HG03442 (cell line): ENCODE measurements around the gene CXCL8.
A peak's percentile ranks its signal among the peaks of the same experiment; 100 is the strongest.

ENCODE experiments used
- ATAC-seq: cut with Tn5 transposase; IDR thresholded peaks from one replicate; pipeline ENCODE4 v1.9.1; 2021; ENCODE audit warnings: mild to moderate bottlenecking, moderate library complexity; ENCODE audit not compliant: unreplicated experiment

CXCL8 gene

DNA sequence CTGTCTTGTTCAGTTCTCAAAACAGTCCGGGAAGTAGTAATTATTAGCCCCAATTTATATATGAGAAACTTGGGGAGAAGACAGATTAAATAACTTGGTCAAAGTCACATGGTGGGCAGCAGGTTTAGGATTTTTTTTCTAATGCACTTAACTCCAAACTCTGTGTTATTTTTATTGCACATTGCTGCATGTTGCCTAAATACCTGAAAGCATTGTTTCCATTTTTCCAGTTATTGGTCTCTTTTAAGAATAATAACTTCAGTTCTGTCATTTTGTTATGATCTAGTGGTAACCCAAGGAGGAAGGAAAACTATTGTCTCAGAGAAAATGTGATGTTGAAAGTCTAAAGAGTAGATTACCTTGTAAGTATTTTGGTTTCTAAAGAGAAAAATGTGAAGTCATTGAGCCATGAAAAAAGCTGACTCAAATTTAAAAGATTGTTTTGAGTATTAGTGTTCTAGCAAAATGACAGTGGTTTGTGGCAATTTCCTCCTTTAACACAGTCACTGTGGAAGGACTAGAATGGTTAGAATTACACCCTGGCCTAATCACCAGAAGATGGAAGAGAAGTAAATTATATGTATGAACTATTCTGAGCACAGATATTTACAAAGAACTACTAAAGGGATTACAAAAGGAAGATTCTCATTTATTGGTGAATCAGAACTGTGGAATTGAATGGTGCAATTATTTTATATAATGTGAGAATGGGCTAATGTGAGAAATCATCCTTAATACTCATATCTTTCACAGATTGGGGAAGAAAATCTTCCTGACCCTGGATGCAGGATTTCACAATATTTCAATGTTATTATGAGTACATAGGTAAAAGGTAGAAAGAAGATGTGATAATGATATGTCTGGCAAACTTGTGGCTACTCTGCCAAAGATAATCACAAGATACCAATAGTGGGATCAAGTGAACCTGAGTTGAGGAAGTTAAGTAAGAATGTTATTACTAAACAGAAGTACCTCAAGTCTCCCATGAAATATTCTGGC lies 21.7 kb upstream of the CXCL8 start:
- ATAC-seq, result peak; percentile 96

DNA sequence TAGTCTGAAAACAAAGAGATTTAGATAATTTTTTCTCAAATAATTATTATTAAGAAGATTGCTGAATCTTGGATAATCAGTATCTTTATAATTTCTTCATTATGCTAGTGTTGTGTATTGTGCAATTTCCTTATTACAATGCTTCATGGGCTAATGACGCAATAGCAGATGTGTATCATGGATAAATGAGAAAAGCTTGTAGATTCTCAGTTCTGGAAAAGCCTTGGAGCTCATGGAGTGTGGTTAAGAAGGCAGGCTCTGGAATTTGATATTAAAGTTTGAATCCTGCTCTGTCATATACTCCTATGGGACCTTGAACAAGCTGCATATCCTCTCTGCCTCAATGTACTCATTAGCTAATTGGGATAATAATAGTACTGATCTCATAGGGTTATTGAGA lies 18.9 kb upstream of the CXCL8 start:
- ATAC-seq, result no peak

DNA sequence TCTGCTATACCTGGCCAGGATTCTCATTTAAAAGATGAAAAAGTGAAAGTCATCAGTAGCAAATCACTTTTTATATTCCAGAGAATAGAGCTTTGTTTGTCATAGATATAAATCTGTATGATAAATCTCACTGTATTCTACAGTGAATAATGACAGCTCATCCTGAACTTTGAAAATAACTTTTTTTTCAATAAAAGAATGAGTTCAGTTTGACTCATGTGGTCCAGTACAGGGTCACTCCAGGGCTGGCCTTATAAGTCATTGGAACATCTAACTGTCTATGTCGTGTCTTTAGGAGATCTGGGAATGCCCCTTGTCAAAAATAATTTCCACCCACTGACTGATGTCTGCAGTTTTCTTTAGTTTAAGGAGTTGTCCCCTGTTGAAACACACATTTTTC lies 18.5 kb upstream of the CXCL8 start:
- ATAC-seq, result no peak

DNA sequence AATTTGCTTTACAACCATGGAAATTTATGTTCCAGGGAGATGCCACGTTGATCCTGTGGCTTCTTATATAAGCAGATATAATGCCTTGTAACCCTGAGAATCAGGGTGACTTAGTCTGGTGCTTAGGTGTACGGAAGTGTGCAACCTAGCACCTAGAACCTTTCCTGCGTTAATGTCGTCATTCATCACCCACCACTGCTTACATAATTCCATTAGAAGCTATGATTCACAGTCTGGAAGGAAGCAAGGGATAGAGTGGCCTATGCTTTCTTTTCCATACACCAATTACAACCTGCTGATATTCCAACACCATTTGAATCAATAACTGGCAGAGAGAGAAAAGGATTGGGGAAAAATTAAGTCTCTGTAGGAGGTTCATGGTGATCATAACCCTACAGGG lies 17.3 kb upstream of the CXCL8 start:
- no peak for ATAC-seq

DNA sequence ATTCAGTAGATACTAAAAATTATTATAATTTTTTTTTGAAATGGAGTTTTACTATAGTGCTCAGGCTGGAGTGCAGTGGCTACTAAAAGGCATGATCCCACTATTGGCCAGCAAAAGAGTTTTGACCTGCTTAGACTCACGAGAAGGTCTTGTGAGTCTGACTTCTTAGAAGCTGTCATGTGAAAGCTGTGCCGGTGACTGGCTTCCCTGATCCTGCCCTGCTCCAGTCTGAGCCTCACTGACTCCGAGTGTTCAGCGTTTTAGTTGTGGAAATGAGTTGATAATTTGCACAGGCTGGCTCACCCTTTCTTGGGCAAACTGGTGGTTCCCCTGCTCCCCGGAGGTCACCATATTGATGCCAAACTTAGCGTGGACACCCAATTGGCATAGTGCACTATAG lies 16.4 kb upstream of the CXCL8 start:
- ATAC-seq, result no peak

DNA sequence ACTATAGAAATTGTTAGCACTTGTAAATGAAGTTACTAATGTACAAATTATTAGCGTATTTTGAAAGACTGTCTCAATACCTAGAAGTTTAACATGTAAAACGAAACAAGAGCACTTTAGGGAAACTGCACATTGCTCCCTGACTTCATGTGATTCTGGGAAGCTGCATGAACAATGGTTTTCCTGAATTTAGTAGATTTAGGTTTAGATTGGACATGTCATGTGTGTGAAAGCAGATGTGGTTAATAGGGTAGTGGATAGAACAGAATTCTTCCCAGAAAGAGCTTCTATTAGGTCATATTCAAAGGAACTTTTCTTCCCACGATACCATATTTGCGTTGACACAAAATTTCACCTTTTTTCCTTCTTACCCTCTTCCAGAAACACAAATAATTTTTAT lies 14.9 kb upstream of the CXCL8 start:
- ATAC-seq, result no peak

DNA sequence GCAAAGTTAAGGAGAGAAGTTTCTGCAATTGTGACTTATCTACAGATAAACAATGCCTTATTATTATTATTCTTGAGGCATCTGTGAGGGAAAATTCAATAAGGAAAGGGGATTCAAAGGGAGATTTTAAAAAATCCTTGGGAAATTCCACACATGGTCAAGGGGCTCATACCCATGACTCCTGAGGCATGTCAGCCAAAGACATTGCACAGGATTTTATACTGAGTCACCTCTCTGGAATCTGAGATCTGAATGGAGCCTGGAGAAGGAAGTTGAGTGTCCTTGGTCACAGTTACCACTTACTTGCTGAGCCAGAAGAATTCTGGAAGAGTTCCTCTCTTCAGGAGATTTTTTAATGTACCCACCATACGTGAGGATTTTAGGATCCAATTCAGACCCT lies 14.4 kb upstream of the CXCL8 start:
- no peak for ATAC-seq

DNA sequence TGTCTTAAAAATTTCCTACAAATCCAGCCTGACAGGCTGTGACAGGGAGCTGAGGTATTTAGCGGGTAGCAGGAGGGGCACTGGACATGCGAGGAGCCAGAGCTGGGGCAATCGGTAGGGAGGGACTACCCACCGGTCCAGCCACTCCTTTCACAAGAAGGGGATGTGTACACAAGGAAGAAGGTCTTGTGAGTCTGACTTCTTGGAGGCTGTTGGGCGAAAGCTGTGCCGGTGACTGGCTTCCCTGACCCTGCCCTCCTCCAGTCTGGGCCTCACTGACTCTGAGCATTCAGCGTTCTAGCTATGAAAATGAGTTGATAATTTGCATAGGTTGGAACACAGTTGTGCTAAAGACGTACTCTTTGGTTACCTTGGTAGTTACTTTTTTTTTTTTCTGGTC lies 12.7 kb upstream of the CXCL8 start:
- peak; percentile 89 for ATAC-seq

DNA sequence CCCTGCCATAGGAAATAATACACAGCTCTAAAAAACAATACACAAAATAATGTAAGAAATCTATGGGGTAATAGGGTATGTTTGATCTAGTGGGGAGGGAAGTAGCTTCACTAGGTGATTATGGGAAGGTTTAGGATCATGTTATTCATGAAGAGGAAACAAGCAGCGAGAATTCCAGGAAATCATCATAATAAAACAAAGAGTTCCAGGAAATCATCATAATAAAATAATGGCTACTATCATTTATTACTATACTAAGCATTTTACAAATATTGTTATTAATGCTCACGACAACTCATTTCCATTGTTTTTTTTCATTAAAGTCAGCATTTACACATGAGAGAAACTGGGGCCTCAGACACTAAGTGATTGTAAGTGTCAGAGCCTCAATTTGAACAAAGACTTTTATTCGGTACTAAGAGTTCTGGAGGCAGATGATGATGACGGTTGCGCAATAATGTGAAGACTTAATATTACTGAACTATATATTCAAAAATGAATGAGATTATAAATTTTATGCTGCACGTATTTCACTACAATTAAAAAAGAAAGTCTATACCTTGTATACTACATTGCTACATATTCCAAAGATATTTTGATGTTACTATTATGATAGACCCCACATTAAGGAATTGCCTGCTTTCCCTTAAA lies 12.2 kb upstream of the CXCL8 start:
- ATAC-seq, result no peak

DNA sequence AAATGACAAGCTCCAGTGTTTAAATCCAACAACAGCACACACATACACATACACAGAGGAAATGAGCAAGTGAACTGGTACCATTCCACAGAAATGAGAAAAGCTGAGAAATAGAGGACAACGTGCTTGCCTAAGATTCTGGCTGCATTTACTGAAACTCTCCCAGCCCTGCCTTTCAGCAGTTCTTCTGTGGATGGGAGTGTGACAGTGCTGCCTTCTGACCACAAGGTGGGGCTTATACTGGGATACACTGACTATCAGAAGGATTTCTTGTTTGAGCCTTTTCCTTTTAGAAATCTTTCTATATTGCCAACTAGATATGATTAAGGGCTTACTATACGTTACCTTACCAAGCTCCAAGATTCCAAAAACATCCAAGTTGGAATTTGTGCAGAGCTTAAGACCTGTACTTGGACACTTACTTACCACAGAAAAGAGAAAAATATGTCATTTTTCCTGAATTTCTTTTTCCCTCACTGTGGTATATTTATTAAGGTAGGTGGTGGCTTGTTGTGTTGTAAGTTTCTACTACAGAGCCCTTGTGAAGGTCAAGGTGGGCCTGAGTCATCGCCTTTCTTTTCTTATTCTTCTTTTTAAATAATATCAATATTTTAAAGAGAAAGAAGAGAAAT lies 10.7 kb upstream of the CXCL8 start:
- ATAC-seq, result peak; percentile 58

DNA sequence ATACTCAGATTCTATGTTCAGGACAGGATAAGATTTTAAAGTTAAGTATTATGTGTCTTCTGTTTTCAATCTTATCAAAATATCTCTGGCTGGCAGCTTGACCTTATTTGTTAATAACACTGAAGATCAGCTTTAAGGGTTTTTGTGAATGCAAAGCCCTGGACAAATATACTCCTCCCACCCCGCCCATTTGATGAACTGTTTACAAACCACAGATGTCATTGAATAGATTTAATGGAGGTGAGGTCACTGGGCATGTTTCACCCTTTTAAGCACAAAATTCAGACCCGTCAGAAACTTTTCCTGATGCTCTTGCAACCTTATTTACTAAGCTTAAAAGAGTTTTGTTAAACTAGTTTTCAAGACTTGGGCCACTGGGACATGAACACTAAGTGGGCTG lies 10.1 kb upstream of the CXCL8 start:
- no peak for ATAC-seq

DNA sequence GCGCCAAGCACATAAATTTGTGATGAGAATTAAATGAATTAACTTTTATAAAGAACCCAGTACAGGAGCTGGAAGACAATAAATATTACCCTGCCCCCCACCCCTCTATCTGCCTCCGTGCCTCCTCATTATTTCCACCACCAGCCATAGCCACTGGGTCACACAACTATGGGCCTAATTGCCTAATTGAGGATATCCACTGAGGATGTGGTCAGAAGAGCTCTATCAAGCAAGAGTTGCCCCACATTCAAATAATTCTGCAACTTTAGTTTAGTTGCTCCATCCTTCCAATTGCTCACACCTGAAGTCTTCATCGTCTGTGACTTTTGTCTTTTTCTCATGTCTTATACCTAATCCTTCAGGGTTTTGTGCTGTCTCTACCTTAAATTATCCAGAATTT lies 9.5 kb upstream of the CXCL8 start:
- ATAC-seq, result no peak

DNA sequence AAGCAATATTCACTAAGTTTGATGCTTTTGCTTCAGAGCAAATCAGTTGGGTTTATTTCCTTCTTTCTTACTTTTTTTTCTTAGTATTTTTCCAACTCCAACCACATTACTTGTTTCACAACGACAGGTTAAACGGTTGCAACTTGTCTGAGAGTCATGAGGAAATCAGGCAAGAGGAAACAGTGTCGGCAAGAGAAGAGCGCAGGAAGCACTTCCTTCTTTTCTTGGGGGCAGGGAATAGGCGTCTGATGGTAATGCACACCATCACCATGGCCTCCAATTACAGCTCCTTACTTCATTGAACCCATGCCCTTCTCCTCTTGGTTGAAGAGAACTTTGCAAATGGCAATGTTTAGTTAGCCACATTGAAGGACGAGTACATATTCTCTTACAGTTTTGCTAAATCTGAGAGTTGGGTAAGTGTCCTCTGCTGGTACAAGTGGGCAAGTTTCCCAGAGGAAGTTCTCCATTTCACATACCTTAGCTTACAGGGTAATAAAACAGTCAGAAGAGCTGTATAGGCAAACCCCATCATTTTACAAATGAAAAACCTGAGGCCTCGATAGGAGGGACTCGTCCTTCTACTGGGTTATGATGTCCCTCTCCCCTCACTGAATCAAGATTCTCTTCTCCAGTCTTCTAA lies 8.3 kb upstream of the CXCL8 start:
- no peak for ATAC-seq

DNA sequence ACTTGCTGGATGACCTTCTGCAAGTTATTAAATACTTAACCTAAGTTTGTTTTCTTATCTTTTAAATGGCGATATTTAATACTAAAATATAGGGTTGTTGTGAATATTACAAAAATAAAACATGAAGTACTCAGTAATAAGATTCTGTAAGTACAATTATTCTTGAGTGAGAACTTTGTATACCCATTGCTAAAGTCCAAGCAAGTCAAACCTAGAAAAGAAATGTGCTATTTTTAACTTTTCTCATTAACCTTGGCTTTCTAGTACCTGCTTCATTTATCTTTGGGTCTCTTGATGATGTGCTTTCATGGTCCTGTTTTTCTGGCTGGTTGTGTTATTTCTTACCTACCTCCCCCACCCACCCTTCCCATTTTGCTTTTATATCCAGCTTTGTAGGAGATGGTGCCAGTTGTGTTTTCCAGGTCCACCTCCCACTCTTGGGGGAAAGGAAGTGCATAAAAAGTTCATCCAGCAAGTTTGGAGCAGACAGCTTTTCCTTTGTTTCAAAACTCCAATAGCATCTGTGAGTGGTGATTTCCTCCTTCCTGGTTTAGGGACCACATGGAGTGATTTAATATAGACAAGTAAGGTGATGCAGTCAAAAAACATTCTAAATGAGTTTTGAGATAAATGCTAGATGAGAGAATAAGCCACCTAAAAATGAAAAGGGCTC lies 7.5 kb upstream of the CXCL8 start:
- no peak for ATAC-seq

DNA sequence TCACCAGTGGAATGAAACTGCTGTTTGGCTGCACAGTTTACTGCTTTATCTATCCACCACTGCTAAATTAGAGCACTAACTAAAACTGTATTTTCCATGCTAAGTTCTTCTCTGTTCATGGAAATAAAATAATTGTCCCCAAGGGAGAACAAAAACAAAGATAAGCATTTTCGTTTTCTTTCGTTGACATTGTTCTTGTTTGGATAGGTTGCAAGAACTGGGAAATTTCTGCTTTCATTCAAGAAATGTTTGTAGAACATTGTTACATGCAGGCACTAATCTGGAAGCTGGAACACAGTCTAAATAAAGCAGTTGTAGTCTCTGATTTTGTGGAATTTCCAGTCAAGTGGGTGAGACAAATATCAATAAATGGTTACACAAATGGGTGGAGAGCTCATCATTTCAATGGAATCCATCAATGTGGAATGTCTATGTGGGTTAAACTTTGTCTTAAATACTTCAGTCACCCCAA lies 5.8 kb upstream of the CXCL8 start:
- ATAC-seq, result no peak

DNA sequence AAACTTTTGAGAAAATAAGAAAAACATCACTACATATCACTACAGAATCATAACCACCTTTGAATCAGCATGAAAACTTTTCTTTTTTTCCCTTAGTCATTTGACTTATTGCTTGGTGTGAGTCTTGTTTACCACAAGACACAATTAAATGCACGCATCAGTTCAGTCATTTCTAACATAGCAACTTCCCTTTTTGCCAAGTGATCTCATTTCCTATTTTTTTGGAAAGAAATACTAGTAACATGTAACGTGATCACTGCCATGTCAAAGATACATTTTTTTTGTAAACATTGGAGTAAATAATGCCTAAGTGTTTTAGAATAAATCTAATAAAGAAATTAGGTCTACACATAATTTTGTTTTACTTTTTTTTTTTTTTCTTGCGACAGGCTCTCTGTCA lies 5.1 kb upstream of the CXCL8 start:
- peak; percentile 94 for ATAC-seq

DNA sequence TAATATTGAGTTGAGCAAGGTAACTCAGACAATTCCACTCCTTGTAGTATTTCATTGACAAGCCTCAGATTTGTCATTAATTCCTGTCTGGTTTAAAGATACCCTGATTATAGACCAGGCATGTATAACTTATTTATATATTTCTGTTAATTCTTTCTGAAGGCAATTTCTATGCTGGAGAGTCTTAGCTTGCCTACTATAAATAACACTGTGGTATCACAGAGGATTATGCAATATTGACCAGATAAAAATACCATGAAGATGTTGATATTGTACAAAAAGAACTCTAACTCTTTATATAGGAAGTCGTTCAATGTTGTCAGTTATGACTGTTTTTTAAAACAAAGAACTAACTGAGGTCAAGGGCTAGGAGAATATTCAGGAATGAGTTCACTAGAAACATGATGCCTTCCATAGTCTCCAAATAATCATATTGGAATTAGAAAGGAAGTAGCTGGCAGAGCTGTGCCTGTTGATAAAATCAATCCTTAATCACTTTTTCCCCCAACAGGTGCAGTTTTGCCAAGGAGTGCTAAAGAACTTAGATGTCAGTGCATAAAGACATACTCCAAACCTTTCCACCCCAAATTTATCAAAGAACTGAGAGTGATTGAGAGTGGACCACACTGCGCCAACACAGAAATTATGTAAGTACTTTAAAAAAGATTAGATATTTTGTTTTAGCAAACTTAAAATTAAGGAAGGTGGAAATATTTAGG lies 821 bp downstream of the CXCL8 start:
- no peak for ATAC-seq

DNA sequence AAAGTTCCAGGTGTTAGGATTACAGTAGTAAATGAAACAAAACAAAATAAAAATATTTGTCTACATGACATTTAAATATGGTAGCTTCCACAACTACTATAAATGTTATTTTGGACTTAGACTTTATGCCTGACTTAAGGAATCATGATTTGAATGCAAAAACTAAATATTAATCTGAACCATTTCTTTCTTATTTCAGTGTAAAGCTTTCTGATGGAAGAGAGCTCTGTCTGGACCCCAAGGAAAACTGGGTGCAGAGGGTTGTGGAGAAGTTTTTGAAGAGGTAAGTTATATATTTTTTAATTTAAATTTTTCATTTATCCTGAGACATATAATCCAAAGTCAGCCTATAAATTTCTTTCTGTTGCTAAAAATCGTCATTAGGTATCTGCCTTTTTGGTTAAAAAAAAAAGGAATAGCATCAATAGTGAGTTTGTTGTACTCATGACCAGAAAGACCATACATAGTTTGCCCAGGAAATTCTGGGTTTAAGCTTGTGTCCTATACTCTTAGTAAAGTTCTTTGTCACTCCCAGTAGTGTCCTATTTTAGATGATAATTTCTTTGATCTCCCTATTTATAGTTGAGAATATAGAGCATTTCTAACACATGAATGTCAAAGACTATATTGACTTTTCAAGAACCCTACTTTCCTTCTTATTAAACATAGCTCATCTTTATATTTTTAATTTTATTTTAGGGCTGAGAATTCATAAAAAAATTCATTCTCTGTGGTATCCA lies 1.6 kb downstream of the CXCL8 start:
- ATAC-seq, result no peak

DNA sequence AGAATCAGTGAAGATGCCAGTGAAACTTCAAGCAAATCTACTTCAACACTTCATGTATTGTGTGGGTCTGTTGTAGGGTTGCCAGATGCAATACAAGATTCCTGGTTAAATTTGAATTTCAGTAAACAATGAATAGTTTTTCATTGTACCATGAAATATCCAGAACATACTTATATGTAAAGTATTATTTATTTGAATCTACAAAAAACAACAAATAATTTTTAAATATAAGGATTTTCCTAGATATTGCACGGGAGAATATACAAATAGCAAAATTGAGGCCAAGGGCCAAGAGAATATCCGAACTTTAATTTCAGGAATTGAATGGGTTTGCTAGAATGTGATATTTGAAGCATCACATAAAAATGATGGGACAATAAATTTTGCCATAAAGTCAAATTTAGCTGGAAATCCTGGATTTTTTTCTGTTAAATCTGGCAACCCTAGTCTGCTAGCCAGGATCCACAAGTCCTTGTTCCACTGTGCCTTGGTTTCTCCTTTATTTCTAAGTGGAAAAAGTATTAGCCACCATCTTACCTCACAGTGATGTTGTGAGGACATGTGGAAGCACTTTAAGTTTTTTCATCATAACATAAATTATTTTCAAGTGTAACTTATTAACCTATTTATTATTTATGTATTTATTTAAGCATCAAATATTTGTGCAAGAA lies 2.3 kb downstream of the CXCL8 start:
- no peak for ATAC-seq
